GM12878 (cell line): ENCODE results near the gene UFM1. TPM values are rescaled to one million over a fixed set of nuclear protein-coding genes. Genes with fewer than 3 reads are reported as not detected.

Source experiments
- ATAC-seq: fragments of 200-7000 bp; cut with Tn5 transposase; 3 replicates; pipeline ENCODE4 v1.9.1; 2020; ENCODE audit warnings: mild to moderate bottlenecking, moderate library complexity
- BruUV-seq: library from RNA; stranded (reverse); fragments of 400-500 nt; replicated peaks from 2 replicates; lab custom pipeline; 2021; lab: Mats Ljungman, UMichigan
- CTCF ChIA-PET: fragments of 300-600 bp; sonication (Branson Sonifier 250); formaldehyde crosslinking; extraction: SDS; loops from one replicate; lab custom pipeline; 2021; ENCODE audit warnings: inconsistent platforms; lab: Yijun Ruan, JAX
- POLR2A ChIA-PET: fragments of 350-600 bp; formaldehyde crosslinking; extraction: SDS; loops from one replicate; lab custom pipeline; 2021; ENCODE audit warnings: inconsistent platforms; lab: Charles Lee
- RAD21 ChIA-PET: fragments of 300-600 bp; sonication (Branson Sonifier 250); formaldehyde crosslinking; loops from one replicate; lab custom pipeline; 2023; ENCODE audit warnings: antibody characterized with exemption; ENCODE audit not compliant: unreplicated experiment; lab: Charles Lee
- SMC1A ChIA-PET: fragments of 300-600 bp; sonication (Branson Sonifier 250); formaldehyde crosslinking; loops from one replicate; lab custom pipeline; 2023; ENCODE audit not compliant: unreplicated experiment, uncharacterized antibody; lab: Charles Lee
- DNase-seq: peaks from one replicate; pipeline ENCODE4 v3.0.0-alpha.2; 2011; ENCODE audit warnings: low read depth, low spot score
- FAIRE-seq: peaks from 3 replicates; lab custom pipeline; 2011; peaks lifted over from hg19 to GRCh38; lab: Jason Lieb, UNC
- H2AFZ ChIP-seq: 2 replicates; pipeline ENCODE4 v1.6.0; 2011; ENCODE audit warnings: low read depth, low read length, control low read depth; ENCODE audit not compliant: control insufficient read depth
- H3K27ac ChIP-seq: 2 replicates; pipeline ENCODE4 v1.5.1; 2011; ENCODE audit warnings: control low read depth; ENCODE audit not compliant: control insufficient read depth, insufficient read depth
- H3K27me3 ChIP-seq, 2 experiments: replicated peaks in 1 of 2; 2 replicates each; pipeline versions ENCODE4 v1.6.0 to v1.6.1; 2011; ENCODE audit warnings: low read length in 1 of 2; ENCODE audit not compliant: control insufficient read depth in 2 of 2, insufficient read depth in 2 of 2
- H3K36me3 ChIP-seq, 2 experiments: 2 replicates each; pipeline ENCODE4 v1.5.1; 2011; ENCODE audit warnings: low read length in 1 of 2; ENCODE audit not compliant: control insufficient read depth in 2 of 2, insufficient read depth in 2 of 2
- H3K4me1 ChIP-seq: 2 replicates; pipeline ENCODE4 v1.6.1; 2011; ENCODE audit warnings: mild to moderate bottlenecking, low read length, moderate library complexity, mixed read lengths; ENCODE audit not compliant: control insufficient read depth, insufficient read depth
- H3K4me2 ChIP-seq: 2 replicates; pipeline ENCODE4 v1.6.0; 2011; ENCODE audit warnings: control low read depth; ENCODE audit not compliant: control insufficient read depth, insufficient read depth
- H3K4me3 ChIP-seq: fragments of 200-600 bp; sonication (generic); 2 replicates; pipeline ENCODE4 v1.5.1; 2016
- H3K79me2 ChIP-seq: 2 replicates; pipeline ENCODE4 v1.6.0; 2011; ENCODE audit warnings: low read length; ENCODE audit not compliant: control insufficient read depth, insufficient read depth
- H3K9ac ChIP-seq: 2 replicates; pipeline ENCODE4 v1.8.0; 2011; ENCODE audit warnings: low read length, control low read depth, mixed read lengths; ENCODE audit not compliant: control insufficient read depth, insufficient read depth
- H3K9me3 ChIP-seq: replicated peaks from 3 replicates; pipeline ENCODE4 v1.5.1; 2011; ENCODE audit warnings: mild to moderate bottlenecking, low read length; ENCODE audit not compliant: control insufficient read depth, insufficient read depth
- H4K20me1 ChIP-seq: 2 replicates; pipeline ENCODE4 v1.6.0; 2011; ENCODE audit not compliant: control insufficient read depth, insufficient read depth
- POLR2AphosphoS2 ChIP-seq: IDR thresholded peaks from 2 replicates; pipeline ENCODE4 v1.6.1; 2011; ENCODE audit warnings: low read depth, mild to moderate bottlenecking, low read length, improper control_type of control experiment, moderate library complexity
- RBBP5 ChIP-seq: fragments of 200-600 bp; sonication (generic); conservative IDR thresholded peaks from 2 replicates; pipeline ENCODE4 v1.6.1; 2016
- ZZZ3 ChIP-seq: IDR thresholded peaks from 2 replicates; pipeline ENCODE4 v1.6.1; 2011; ENCODE audit warnings: low read depth; ENCODE audit not compliant: control insufficient read depth, insufficient read length
- WGBS: methylation state at CpG from one replicate; pipeline ENCODE4 v1.1.6; 2016; ENCODE audit warnings: low lambda C conversion rate; ENCODE audit not compliant: insufficient replicate concordance, insufficient coverage; ENCODE audit errors: missing lambda C conversion rate; 5-methylcytosine and 5-hydroxymethylcytosine counted together
- in situ Hi-C: fragments of 300-500 bp; cut with MboI; formaldehyde crosslinking; loops from 9 replicates; pipeline ENCODE4 v1.14.3; 2018; ENCODE audit warnings: mixed read lengths
- intact Hi-C: fragments of 100-400 bp; cut with micrococcal nuclease; formaldehyde crosslinking; loops from one replicate; pipeline ENCODE4 v1.14.2; 2022; ENCODE audit not compliant: unreplicated experiment
- polyA plus RNA-seq, 11 experiments: library from polyadenylated mRNA; depleted of rRNA in 4 of 11; unstranded in 6 of 11; stranded (reverse) in 5 of 11; fragments of >200 nt; fragmentation: Nextera tagmentation in 4 of 11; fragmentation: Illumina TruSeq in 1 of 11; extraction: Ambion mirVana in 4 of 11; extraction: Trizol in 1 of 11; gene quantifications; 1 replicate in 1 of 11; 2 replicates in 10 of 11; pipeline versions ENCODE4 v1.2.1 to v1.2.3, GENCODE V29; 2011 to 2016; ENCODE audit warnings: inconsistent platforms in 2 of 11, missing spikeins in 2 of 11, low read depth in 1 of 11
- total RNA-seq, 4 experiments: library from RNA; depleted of rRNA in 3 of 4; stranded (reverse); fragments of >200 nt in 3 of 4; fragmentation: Illumina TruSeq in 1 of 4; extraction: Trizol in 1 of 4; gene quantifications; 2 replicates each; pipeline versions ENCODE4 v1.2.1 to v1.2.3, GENCODE V29; 2013 to 2021
- TF ChIP-seq, protein P1 (sequence below): fragments of 450-650 bp; IDR thresholded peaks from 2 replicates; pipeline ENCODE4 v1.6.1; 2017; ENCODE audit warnings: mild to moderate bottlenecking, moderate library complexity

The UFM1 gene
- total and polyA plus RNA-seq, 10 of the 15 experiments (the other 5 are each of a cell fraction or from before 2014, with no cell fraction given) = 40.8 to 96.5 (median 73.8) TPM

DNA sequence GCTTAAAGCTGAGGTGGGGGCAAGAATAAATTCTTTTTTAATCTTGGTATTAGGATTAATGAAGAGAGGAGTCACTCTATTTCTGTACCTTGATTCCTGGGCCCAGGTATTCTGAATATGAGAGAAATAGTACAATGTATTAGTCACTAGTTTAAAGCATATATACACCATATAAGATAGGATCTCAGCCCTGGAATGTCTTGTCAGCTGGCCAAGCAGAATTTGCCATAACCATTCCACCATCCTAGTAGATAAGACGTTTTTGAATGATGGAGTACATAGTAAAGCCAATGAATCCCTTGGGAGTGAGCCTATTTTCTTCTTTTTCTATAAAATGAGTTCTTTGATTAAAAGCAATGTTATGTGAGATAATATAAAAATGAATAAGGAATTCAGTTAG is 55.6 kb downstream of the UFM1 start:
- POLR2A ChIA-PET = no interaction called here
- TF ChIP-seq, protein P1, sequence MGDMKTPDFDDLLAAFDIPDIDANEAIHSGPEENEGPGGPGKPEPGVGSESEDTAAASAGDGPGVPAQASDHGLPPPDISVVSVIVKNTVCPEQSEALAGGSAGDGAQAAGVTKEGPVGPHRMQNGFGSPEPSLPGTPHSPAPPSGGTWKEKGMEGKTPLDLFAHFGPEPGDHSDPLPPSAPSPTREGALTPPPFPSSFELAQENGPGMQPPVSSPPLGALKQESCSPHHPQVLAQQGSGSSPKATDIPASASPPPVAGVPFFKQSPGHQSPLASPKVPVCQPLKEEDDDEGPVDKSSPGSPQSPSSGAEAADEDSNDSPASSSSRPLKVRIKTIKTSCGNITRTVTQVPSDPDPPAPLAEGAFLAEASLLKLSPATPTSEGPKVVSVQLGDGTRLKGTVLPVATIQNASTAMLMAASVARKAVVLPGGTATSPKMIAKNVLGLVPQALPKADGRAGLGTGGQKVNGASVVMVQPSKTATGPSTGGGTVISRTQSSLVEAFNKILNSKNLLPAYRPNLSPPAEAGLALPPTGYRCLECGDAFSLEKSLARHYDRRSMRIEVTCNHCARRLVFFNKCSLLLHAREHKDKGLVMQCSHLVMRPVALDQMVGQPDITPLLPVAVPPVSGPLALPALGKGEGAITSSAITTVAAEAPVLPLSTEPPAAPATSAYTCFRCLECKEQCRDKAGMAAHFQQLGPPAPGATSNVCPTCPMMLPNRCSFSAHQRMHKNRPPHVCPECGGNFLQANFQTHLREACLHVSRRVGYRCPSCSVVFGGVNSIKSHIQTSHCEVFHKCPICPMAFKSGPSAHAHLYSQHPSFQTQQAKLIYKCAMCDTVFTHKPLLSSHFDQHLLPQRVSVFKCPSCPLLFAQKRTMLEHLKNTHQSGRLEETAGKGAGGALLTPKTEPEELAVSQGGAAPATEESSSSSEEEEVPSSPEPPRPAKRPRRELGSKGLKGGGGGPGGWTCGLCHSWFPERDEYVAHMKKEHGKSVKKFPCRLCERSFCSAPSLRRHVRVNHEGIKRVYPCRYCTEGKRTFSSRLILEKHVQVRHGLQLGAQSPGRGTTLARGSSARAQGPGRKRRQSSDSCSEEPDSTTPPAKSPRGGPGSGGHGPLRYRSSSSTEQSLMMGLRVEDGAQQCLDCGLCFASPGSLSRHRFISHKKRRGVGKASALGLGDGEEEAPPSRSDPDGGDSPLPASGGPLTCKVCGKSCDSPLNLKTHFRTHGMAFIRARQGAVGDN = no peak
- TF ChIP-seq RBBP5 (no peak), POLR2AphosphoS2 (no peak), ZZZ3 (no peak)
- no peaks in the 10 kb centered on the region for H3K9me3 ChIP-seq
- no TSS peak for BruUV-seq
- no peaks in the 10 kb centered on the region for H3K27me3 ChIP-seq
- ATAC-seq = no peak
- no peak overlapping the region for H3K4me3 ChIP-seq
- H3K36me3 ChIP-seq = no peaks in the 10 kb centered on the region
- intact Hi-C loops = no loop called here
- no peaks in the 10 kb centered on the region for H3K4me1 ChIP-seq
- RAD21 ChIA-PET = no interaction called here
- no peak for DNase-seq
- no peak overlapping the region for H3K27ac ChIP-seq
- CTCF ChIA-PET = no interaction called here
- no peak overlapping the region for H3K9ac ChIP-seq
- no peaks in the 10 kb centered on the region for H4K20me1 ChIP-seq
- no peaks in the 10 kb centered on the region for H3K79me2 ChIP-seq
- SMC1A ChIA-PET = no interaction called here
- WGBS = 4% methylated on average over 1 of the region's 1 CpG
- no peak overlapping the region for H3K4me2 ChIP-seq
- in situ Hi-C loops = no loop called here
- no peak for FAIRE-seq
- no peak overlapping the region for H2AFZ ChIP-seq
